GM21825 (cell line): ENCODE results near the gene ATRAID.
"Not testable (repeated sequence)": the region's sequence is repeated elsewhere in the genome, so short reads cannot be mapped to it uniquely, and the experiment has no call there.

Source experiments
- ATAC-seq: cut with Tn5 transposase; IDR thresholded peaks from one replicate; pipeline ENCODE4 v1.9.1; 2021; ENCODE audit warnings: mild to moderate bottlenecking, moderate library complexity; ENCODE audit not compliant: unreplicated experiment

The ATRAID gene, protein sequence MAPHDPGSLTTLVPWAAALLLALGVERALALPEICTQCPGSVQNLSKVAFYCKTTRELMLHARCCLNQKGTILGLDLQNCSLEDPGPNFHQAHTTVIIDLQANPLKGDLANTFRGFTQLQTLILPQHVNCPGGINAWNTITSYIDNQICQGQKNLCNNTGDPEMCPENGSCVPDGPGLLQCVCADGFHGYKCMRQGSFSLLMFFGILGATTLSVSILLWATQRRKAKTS

DNA sequence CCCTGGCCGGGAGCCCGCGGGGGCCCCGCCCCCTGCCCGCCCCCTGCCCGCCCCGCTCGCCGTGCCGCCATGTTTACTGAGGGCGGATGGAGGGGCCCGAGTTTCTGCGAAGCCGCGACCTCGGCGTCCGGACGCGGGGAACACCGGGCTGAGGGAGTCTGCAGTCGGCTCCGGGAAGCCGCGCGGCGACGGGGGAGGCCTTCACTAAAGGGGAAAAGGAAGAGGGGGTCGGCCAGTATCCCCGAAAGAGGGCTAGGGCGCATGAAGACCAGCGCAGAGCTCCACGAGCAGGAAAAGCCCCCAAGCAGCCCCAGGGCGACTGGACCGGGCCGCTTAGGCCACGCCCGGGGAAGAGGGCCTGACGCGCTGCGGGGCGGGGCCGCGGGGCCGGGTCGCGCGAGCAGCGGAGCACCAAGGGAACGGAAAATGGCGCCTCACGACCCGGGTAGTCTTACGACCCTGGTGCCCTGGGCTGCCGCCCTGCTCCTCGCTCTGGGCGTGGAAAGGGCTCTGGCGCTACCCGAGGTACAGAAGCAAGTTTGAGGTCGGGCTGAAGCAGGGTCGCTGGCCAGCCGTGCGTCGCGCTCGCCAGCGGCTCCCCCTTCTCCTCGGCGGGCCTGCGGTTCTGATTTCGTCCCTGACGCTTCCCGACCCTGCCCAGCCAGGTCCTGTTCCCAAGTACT, at the start of gene ATRAID, which contains the start of gene SLC5A6:
Gene ATRAID, plus strand, starts transcription at position 99 of the 683 bp plus-strand sequence. Its CDS starts 328 bp downstream, at position 427.
Gene SLC5A6, minus strand, starts transcription at position 326 of the 683 bp plus-strand sequence. CDS start 4,618 bp downstream, outside the sequence.
- peak; percentile 75 for ATAC-seq

DNA sequence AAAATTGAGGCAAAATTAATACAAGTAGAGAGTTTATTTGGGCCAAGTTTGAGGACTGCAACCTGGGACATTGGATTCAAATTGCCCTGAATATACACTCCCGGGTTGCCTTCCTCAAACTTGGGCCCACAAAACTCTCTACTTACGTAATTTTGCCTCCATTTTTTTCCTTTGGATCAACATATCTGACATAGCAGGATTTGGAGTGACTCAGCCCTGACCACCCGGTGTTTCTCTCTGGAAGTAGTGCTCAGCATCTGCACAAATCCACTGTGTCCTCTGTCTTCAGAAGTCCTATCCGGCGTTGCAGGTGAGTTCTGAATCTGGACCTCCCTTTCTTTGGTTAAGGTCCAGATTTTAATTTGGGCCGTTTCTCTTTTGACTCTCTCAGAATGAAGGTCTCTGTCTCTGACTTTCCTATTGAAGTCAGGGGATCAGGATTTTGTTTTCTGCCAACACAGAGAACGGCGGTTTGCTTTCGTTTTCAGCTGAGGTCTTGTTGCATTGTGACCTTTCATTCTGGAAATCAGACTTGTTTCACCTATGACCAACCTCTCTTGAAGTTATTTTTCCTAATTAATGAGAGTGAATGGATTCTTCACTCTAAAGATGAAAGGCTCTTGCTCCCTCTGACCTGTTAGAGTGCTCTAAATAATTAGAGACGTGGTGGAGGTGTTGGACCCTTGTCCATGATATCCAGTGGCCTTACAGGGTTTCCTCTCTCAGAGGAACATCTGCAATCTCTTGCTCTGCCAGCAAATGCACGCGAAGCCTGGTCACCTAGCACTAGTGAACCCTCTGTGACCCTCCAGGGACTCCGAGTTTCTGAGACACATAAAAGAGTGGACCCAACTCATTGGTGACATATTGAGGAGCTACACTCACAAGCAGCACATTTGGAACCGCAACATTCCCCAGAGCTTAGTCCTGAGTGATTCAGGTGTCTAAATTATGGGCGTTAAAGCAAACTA, 49.4 kb upstream of the ATRAID start:
- ATAC-seq, result no peak

DNA sequence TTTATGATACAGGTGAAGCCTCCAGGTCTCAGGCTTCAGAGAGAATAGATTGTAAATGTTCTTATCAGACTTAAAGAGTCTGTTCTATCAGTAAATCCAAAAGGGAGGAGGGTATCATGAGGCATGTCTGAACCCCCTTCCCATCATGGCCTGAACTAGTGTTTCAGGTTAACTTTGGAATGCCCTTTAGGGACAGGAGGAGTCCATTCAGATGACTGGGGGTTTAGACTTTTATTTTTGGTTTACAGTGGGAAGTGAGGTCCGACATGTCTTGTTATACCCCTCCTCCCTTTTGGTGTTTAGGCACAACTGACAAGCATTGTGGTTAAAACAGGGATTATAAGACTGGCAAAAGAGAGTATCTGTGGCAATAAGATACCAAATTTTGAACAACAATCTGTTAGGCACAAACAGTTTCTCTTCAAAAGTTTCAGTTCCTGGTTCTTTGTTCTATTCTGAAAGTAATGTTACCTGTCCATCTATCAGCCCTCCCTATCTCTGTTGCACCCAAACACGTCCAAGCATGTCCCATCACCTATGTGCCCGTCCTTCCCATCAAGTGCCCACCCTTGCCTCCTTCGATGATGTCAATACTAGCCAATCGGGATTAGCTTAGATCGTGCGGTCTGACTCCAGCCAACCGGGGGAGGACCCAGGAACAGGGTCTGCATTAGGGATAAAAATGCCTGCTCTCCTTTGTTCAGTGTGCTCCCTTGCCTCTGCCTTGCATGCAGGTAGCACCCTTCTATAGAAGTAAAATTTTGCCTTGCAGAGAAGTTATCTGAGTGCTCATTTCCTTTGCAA, 46.7 kb upstream of the ATRAID start:
- ATAC-seq, result no peak

DNA sequence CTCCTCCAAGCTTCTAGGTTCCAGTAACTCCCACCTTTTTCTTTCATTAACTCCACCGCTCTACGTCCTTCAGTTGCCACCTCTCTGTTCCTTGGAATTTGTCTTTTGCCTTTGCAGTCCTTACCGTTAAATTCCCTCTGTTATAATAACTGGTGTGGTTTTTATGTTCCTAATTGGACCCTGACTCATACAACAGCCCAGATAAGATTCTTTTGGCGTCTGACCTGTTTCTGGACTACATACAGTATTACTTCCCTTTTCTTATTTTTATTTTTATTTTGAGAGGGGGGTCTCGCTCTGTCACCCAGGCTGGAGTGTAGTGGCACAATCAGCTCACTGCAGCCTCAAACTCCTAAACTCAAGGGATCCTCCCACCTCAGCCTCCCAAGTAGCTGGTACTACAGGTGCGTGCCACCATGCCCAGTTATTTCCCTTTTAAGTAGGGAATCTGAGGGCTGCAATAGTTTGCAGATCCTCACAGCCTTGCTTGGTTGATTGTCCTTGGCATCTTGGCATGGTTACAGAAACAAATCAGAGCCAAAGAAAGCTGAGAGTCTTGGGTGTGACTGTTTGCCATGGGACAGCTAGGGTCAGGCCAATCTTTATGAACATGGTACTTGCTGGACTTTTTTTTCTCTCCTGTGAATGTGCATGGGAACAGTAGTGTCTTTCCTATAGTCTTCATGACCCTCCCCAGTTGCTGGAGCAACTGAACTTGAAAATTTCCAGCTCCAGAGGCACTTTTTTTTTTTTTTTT, 41.1 kb upstream of the ATRAID start:
- ATAC-seq, result no peak

DNA sequence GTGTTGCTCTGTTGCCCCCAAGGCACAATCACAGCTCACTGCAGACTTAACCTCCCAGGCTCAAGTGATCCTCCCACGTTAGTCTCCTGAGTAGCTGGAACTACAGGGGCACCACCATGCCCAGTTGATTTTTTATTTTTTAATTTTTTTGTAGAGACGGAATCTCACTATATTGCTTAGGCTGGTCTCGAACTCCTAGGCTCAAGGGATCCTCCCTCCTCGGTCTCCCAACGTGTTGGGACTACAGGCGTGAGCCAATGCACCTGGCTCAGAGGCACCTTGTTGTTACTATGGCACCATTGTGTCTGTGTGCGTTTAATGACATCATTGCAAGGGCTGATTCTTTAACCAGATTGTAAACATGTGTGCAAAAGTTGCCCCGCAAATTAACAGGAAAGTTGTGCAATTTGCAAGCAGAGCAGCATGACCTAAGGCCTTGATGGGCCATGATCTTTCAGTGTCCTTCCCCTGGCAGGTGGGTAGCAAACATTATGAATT, 40.4 kb upstream of the ATRAID start:
- no peak for ATAC-seq

DNA sequence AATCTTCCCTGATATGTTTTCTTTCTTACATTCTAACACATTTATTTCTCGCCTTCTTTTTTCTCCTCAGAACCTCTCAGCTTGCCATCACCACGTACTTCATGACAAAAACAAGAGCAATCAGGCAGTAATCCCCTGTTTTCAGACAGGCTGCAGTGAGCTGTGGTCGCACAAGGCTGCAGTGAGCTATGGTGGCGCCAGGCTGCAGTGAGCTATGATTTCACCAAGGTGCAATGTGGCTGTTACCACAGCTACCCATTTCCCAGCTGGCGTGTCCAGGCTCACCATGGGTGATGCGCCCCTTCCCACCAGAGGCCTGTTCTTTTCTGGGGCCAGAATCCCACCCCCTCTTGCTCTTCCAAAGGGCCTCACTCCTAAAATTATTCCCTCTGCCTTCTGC, 37.2 kb upstream of the ATRAID start:
- ATAC-seq, result no peak

DNA sequence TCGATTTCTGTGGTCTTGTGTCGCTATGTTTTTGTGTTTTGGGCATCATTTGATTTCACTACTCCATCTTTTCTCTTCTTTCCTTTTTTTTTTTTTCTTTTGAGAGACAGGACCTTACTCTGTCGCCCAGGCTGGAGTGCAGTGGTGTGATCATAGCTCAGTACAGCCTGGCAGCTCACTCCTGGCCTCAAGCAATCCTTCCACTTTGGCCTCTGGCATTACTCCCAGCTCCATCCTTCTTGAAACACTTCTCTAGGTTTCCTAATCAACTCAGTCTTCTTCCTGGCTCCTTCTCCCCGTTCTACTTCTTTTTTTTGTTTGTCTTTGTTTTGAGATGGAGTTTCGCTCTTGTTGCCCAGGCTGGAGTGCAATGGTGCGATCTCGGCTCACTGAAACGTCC, 36.5 kb upstream of the ATRAID start:
- no peak for ATAC-seq

DNA sequence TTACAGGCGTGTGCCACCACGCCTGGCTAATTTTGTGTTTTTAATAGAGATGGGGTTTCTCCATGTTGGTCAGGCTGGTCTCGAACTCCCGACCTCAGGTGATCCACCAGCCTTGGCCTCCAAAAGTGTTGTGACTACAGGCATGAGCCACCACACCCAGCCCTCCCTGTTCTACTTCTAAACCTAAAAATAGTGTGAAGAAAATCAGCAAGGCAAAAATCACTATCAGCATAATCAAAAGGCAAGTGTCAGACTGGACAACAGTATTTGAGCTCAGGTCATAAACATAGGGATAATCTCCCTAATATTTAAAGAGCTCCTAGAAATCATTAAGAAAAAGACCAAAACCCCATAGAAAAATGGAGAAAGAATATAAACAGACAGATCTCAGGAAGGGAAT, 36.1 kb upstream of the ATRAID start:
- ATAC-seq, result not testable (repeated sequence)

DNA sequence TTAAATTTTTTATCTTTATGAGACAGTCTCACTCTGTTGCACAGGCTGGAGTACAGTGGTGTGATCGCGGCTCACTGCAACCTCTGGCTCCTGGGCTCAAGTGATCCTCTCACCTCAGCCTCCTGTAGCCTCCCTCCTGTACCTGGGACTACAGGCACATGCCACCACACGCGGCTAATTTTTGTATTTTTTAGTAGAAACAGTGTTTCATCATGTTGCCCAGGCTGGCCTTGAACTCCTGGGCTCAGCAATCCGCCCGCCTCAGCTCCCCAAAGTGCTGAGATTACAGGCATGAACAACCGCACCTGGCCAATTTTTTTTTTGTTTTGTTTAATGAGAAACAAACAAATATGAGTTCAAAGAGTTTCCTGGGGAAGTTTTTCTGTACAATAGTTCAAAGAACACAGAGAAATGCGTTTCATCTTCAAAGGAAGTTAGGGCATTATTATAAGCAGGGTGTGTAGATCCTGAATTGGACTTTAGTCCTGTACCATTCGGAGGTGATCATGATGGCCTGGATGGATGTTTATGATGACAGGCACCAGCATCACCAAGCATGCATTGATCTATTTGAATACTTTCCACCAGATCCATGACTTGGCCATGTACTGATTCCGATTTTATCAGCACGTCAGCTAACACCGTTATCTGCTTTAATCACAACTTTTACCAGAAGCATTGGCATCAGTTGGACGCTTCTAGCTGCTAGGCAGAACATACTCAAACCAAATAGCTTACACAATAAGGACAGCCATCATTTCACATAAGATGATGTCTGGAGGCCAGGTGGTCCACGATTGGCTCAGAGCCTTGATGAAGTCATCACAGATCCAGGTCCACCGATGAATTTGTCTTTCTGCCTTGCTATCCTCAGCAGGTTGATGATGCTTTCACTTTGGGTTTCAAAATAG, 34.1 kb upstream of the ATRAID start:
- ATAC-seq, result no peak

DNA sequence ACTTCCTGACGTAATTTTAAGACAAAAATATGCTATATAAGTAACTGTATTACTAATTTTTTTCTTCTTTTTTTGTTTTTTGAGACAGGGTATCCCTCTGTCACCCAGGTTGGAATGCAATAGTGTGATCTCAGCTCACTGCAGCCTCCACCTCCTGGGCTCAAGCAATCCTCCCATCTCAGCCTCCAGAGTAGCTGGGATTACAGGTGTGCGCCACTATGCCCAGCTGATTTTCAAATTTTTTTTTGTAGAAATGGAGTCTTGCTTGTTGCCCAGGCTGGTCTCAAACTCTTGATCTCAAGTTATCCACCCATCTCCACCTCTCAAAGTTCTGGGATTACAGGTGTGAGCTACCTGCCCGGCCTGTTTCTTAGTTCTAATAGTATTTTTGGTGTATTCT, 33.4 kb upstream of the ATRAID start:
- ATAC-seq, result no peak

DNA sequence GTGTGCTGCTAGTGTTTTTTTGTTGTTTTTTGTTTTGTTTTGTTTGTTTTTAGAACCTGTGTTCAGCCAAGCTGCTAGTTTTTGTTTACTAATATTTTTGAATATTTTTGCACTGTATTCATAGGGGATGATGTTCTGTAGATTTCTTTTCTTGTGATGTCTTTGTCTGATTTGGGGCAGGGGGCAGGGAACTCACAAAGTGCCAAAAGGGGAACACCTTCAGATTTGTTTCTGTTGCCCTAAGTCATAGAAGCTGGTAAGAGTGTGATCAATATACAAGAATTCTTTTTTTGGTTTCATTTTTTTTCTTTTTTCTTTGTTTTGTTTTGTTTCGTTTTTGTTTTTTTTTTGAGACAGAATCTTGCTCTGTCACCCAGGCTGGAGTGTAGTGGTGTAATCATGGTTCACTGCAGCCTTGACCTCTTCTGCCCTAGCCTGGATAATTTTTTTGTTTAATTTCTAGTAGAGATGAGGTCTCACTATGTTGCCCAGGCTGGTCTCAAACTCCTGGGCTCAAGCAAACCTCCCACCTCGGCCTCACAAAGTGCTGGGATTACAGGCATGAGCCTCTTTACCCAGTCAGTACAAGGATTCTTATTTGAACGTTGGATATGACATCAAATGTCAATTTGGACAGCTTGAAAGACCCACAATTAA, 32.4 kb upstream of the ATRAID start:
- no peak for ATAC-seq

DNA sequence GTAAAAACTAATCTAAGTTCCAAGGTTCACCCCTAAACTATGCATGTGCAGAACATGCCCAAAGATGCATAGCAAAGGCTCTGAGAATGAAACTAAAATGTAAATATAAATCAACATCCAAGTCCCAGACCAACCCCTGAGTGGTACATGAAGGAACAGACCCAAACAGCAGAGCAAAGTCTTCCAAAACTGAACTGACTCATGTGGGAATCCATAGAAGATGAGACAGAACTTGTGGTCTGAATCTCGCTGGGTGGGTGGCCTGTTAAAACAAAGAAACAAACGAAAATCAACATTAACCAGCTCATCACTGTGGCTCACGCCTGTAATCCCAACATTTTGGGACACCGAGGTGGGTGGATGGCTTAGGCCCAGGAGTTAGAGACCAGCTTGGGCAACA, 29.5 kb upstream of the ATRAID start:
- ATAC-seq, result no peak

DNA sequence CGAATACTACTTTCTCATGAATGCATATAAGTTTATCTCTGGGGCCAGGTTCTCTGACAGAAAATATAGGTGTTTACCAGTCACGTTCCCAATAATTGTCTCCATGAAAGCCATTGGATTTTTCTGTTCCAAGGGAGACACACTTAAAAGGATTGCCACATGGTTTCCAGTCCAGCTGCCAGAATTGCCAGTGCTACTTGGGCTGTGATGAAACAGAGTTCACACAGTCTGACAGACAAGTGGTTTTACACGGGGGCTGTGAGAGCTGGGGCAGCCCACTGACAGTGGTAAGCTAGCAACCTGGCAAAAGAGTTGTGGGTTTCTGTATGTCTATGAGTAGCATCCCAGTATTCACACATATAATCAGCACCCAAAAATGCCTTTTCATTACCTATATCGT, 27.7 kb upstream of the ATRAID start:
- ATAC-seq, result no peak

DNA sequence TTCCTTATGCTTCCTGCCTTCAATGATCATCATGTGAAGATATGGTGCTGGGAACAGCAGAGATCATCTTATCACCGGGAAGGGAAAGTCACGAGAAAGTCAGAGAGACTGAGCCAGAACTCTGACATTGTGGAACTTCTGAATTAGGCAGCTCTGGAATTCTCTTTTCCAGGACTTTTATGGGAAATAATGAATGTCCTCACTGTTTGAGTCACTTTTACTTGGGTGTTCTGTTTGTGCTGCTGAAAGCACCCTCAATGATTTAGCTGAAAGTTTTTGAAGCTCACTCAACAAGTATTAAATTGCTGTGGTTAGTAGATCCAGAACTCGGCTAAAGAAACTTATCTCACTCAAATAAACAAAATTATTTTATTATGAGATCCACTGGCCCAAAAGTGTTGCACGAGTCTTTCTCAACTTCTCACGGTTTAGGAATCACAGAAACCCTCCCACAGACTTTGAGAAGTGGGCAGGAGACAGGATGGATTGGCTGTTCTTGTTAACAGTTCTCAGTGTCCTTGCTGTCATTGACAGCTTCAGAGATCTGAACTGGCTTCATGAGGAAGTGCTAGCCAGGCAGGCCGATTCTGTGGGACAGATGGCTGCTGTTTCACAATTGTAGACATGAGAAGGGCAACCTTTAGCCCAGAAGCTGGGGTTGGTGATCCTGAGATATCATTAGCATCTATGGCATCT, 26.4 kb upstream of the ATRAID start:
- ATAC-seq, result no peak

DNA sequence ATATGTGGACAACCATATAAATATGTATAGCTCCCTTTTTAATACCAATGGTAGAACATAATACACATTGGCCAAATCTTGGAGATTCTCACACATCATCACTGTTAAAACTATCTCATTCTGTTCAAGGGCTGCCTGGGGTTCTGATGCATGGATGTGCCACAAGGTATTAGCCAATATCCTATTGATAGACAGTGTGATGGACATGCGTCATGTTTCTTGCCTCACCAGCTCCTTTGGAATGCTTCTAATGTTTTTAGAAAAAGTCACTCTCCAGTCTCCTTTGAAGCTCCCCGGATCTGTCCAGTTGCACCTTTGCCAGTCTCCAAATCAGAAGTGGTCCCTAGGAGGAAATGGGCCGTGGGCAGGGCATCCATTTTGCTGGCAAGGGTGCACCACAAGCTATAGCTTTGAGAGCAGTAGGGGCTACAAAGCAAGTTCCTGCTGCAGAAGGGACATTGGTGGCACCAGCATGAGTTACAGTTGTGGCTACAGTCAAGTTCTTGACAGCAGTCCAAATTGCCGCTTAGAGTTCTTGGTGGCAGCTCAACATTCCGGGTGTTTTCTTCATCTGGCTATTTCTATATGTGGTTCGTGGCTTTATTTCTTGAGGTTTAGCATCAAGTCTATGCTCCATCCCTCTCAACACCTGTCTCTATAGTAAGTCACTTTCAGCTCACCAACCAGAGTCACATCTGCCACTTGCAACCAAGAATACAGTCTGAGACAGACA, 25.1 kb upstream of the ATRAID start:
- ATAC-seq, result no peak

DNA sequence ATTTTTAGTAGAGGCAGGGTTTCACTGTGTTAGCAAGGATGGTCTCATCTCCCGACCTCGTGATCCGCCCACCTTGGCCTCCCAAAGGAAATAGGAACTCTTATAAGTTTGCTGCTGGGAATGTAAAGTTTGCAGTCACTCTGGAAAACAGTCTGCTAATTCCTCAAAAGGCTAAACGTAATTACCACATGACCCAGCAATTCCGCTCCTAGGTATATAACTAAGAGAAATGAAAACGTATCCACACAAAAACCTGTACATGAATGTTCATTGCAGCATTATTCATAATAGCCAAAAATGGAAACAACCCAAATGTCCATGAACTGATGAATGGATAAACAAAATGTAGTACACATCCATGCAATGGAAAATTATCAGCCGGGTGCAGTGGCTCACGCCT, 21.9 kb upstream of the ATRAID start:
- no peak for ATAC-seq
